GM21381 (cell line): ENCODE measurements around the gene HIGD1B.
"Not testable (repeated sequence)": the region's sequence is repeated elsewhere in the genome, so short reads cannot be mapped to it uniquely, and the experiment has no call there.

Experiments
- ATAC-seq: cut with Tn5 transposase; IDR thresholded peaks from one replicate; pipeline ENCODE4 v1.9.1; 2021; ENCODE audit warnings: mild to moderate bottlenecking, moderate library complexity; ENCODE audit not compliant: unreplicated experiment

Gene HIGD1B

DNA sequence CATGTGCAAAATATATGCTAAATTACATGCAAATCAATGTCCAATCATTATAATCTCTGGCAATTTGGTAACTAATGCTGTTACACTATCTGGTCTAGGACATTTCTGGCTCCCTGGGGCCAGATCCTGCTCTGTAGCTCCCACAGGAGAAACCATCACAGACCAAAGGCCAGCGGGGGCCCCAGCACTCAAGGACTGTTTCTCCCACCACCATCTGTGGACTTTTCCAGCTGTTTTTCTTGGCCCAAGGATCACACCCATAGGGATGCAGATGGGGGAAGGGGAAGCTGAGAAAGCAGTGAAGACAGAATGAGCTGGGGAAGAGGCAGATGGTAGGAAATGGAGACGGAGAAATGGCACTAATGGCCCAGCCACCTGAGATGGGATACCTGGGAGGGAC is at the start of gene HIGD1B:
Gene HIGD1B, plus strand, starts transcription at position 298 of the 400 bp plus-strand sequence. CDS start 270 bp downstream, outside the sequence.
- ATAC-seq = no peak

DNA sequence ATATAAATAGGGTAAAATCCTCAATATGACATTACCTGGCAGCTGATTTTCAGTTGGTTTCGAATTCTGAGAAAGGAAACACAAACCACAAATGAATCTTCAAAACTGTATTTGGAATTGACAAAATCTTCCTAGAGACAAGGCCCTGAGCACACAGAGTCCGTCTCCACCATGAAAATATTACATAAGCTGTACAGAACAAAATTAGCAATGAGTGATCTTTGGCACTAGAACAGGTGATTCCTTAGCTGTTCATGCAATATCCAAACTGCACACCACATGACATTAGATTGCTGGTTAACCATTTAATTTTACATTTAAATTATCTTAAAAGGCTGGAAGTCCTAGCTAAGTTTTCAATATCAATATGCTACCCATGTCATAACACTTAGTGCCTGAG is 49.3 kb upstream of the HIGD1B start:
- ATAC-seq = no peak

DNA sequence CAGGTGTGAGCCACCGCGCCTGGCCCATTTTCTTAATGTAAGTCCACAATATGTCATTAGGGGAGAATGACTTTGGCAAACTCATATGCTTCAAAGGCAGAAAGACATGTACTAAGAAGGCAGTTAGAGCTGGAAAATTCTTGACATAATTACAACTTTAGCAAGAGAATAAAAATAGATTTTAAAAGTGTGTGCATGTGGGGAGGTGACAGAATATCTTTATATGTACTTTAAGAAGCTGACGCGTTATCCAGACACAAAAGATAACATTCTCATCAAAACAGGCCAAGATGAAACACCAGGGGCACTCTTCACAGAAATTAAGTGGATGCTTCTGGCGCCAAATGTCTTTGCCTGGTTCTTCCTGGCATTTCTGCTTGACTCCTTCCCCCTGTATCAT is 45.8 kb upstream of the HIGD1B start:
- ATAC-seq = no peak

DNA sequence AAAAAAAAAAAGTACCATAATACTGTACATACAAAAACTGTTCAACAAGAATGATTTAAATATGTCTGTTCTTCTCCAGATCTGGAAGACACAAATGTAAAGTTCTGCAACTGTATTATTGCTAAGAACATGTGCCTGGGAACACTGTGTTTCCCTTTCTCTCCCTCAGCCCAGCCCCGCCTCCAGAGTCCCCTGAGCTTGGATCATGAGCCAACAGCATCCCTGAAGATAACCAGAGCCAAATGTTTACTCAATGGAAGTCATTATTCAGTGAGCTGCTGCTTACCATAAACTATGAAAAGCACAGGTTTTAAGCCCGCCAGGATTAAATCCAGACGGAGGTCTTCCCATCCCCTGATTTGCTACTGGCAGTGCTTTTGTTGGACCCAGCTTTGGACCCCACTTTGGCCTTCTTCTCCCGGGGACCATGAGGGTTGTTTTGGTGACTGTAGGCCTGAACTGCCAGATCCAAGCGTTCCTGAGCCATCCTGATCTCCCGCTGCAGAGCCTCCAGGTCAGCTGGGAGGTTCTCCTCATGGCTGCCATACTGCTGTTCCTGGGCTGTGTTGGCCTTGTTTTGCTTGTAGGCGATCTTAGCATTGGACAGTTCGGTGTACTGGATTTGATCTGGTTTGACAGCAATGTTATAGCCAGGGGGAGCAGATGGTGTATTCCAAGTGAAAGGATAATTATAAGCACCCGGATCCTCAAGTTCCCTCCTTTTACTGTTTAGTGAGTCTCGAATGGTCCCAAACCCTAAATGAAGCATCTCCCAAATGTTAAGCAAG is 43.2 kb upstream of the HIGD1B start:
- no peak for ATAC-seq

DNA sequence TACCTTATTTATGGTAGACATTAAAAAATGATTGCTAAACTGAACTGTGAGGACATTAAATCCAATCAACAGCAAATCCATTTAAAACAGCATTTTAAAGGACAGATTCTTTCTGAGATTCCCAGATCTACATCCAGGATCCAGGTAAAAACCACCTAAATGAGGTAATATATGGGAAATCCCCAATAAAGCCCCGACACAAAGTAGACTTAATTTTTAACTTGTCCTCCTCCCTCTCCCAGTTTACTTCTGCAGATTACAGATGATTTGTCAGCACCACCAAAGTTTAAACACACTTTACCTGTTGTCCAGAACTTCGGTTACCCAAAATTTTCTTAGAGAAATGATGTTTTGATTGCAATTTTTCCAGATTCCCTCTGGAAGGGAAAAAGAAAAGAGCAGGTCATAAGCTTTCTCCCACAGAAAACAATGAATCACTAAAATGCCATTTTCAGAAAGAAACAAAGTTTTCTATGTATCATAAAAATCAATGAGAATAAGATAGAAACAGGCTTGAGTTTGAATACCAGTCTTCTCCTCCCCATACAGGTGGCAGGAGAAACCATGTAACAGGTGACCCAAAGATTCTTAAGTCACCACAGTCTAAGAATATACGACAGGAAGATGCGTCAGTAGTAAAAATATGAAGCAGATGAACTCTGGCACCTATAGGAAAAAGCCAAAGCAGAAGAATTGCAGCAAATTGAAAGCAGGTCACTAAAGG is 40.4 kb upstream of the HIGD1B start:
- no peak for ATAC-seq

DNA sequence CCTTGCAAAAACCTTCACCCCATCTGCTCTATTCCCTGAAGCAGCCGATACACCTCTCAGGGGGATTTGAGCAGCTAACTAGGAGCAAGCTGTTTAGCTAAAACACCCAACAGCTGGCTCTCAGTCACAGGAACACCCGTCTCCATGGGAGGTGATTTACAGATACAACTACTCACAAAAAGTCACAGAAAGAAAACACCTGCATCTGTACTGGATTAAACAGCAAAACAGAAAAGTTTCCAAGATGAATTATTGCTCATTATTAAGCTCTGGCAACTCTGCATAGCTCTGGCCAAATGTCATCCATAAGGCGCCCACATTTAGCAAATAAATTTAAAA is 39.9 kb upstream of the HIGD1B start:
- no peak for ATAC-seq

DNA sequence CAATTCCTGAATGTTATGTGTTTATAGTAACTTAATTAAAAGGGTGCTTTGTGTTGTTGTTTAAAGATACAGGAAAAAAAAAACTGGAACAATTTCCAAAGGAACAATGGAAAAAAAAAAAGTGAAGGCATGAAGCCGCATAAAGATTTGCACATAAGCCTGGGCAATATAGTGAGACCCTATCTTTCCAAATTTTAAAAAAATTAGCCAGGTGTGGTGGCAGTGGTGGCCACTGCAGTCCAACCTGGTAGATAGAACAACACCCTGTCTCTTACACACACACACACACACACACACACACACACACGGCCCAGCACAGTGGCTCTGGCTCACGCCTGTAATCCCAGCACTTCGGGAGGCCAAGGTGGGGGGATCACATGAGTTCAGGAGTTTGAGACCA is 39.5 kb upstream of the HIGD1B start:
- no peak for ATAC-seq

DNA sequence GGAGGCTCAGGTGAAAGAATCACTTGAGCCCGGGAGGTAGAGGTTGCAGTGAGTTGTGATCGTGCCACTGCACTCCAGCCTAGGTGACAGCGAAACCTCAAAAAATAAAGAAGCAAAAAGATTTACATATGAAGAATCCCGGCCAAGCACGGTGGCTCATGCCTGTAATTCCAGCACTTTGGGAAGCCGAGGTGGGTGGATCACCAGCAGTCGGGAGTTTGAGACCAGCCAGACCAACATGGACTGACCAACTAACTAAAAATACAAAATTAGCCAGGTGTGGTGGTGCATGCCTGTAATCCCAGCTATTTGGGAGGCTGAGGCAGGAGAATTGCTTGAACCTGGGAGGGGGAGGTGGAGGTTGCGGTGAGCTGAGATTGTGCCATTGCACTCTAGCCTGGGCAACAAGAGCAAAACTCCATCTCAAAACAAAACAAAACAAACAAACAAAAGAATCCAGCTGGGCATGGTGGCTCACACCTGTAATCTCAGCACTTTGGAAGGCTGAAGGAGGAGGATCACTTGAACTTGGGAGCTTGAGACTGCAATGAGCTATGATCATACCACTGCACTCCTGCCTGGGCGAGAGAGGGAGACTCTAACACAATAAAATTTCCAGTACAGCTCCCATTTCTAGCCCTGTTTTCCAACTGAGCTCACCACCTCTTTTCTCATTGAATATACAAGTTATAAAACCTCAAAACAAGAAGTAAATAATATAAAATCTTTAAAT is 38.9 kb upstream of the HIGD1B start:
- not testable (repeated sequence) for ATAC-seq

DNA sequence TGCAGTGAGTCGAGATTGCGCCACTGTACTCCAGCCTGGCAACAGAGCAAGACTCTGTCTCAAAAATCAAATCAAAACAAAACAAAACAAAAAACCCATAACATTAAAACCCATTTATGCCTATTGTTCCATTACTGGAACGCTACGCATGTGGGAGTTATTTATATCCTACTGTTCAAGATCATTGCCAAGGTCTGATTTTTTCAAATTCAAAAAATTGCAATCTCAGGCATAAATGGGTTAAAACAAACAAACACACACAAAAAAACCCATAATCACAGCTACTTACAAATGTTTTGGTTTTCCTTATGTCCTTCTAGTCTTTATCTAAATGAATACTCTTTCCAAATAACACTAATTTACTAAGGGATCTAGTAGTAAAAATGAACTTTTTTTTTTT is 35.4 kb upstream of the HIGD1B start:
- no peak for ATAC-seq

DNA sequence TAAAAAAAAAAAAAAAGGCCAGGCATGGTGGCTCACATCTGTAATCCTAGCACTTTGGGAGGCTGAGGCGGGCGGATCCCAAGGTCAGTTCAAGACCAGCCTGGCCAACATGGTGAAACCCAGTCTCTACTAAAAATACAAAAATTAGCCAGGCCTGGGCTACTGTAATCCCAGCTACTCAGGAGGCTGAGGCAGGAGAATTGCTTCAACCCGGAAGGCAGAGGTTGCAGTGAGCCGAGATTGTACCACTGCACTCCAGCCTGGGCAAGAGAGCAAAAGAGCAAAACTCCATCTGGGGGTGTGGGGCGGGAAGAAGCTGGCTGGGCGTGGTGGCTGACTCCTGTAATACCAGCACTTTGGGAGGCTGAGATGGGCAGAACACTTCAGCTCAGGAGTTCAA is 29.2 kb upstream of the HIGD1B start:
- ATAC-seq = not testable (repeated sequence)

DNA sequence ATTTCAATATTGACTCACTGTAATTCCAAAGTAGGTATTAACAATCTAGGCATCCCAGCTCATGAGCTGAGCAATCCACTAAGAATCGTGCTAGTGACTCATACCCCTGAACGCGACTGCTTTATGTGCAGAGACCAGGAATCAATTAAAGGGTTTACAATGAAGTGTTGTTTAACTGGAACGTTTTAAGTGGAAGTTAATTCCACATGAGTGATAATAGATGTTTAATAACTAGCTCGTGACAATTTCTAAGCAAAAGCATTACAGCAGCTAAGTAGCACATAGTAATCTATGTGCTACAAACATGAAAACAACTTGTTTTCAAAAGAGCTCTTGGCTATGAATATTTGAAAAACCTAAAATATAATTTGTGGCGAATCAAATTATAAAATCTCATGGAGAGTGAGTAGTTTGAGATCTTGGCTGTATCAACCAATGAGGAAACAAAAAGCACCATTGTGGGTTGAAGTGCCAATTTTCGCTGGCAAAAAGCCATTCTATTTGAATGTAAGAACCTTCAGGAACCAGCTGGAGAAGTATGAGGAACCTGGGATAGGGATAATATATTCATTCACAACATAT is 27.0 kb upstream of the HIGD1B start:
- ATAC-seq = no peak

DNA sequence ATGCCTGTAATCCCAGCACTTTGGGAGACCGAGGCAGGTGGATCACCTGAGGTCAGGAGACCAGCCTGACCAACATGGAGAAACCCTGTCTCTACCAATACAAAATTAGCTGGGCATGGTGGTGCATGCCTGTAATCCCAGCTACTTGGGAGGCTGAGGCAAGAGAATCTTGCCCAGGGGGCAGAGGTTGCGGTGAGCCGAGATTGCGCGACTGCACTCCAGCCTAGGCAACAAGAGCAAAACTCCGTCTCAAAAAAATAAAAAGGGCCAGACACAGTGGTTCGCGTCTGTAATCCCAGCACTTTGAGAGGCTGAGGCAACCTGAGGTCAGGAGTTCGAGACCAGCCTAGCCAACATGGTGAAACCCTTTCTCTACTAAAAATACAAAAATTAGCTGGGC is 22.4 kb upstream of the HIGD1B start:
- not testable (repeated sequence) for ATAC-seq

DNA sequence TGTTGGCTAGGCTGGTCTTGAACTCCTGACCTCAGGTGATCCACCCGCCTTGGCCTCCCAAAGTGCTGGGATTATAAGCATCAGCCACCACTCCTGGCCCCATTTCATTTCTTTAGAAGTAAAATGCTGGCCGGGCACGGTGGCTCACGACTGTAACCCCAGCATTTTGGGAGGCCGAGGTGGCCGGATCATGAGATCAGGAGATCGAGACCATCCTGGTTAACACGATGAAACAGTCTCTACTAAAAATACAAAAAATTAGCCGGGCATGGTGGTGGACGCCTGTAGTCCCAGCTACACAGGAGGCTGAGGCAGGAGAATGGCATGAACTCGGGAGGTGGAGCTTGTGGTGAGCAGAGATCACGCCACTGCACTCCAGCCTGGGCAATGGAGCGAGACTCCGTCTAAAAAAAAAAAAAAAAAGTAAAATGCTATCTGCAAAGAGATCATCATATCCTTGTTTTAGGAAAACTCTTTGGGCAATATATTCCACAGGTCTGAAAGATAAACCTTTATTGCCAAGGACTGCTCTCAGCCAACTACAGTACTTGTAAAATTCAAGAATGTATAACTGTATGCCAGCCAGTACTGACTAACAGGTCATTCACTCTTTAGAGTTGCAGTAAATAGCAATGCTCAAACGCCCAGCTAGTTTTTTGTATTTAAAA is 21.4 kb upstream of the HIGD1B start:
- no peak for ATAC-seq

DNA sequence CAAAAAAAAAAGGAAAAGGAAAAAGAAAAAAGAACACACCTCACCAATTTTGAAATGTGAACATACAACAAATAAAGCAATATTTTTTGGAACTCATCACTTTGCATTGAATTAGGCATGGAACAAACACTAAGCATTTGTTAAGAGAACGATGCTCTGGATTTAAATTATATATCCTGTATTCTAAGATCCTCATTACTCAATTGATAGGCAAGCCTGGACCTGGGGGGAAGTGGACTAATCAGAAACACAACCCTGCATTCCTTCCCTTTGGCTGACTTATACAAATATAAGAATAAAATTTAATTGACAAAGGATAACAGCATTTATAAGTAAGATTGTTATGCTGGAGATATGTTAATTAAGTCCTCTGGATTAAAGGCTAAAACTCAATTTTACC is 19.8 kb upstream of the HIGD1B start:
- ATAC-seq = no peak

DNA sequence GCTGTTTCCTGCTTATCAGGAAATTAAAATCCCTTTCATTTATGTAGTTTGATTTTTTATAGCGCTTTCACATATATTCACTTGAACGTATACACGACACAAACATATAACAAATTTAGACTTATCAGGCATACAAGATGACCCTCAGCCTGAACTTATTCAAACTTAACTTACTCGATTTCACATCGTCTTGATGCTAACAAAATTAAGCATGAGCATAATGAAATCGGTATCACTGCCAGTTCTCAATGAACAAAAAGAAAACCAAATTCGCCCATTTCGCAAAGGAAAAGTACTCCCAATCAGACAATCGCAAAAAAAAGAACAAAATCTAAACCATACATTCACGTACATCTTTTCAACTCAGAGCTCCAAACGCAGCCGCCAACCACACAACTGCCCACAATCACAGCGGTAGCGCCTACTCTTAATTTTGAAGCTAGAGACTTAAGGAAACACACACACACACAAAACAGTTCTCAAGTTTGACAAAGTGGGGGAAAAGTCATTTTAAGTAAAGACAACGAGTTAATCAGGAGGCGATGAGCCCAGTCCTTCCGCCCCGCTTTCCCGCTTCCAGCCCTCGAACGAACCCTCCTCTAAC is 18.7 kb upstream of the HIGD1B start:
- no peak for ATAC-seq

DNA sequence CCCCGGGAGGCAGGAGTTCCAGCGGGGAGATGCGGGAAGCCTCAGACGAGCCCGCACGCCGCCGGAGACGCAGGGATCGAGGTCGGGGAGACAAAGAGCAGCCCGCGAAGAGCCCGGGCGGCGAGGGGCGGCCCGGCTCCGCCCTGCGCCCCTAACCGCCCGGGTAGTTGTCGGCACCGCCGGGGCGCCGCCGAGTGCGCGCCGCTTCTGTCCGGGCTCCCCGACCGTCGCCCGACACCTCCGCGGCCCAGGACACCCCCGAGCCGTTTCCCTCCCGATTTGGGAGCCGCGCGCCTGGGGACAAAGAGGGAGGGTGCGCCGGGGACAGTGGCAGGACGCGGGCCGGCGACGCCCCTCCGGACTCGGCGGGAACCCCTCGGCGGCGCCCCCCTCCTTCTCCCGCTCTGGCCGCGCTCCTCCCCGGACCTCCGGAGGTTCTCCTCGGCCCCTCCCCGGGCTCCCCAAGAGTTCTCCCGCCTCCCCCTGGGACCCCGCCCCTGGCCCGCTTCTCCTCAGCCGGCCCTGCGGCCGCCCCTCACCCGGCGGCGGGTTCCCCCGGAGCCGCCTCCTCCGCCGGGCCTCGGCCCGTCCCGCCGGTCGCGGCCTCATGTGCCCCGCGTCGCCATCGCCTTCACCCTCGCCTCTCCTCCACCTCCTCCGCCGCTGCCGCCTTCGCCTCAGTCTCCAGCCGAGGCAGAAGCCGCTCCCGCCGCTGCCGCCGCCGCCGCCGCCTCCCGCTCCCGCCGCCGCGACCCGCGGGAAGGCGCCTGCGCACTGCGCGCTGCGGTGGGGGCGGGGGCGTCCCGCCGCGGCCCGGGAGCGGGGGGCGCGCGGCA is 17.9 kb upstream of the HIGD1B start, which contains the start of gene GJC1:
Gene GJC1, minus strand, starts transcription at position 765 of the 836 bp plus-strand sequence. CDS start 24,470 bp downstream, outside the sequence.
- no peak for ATAC-seq

DNA sequence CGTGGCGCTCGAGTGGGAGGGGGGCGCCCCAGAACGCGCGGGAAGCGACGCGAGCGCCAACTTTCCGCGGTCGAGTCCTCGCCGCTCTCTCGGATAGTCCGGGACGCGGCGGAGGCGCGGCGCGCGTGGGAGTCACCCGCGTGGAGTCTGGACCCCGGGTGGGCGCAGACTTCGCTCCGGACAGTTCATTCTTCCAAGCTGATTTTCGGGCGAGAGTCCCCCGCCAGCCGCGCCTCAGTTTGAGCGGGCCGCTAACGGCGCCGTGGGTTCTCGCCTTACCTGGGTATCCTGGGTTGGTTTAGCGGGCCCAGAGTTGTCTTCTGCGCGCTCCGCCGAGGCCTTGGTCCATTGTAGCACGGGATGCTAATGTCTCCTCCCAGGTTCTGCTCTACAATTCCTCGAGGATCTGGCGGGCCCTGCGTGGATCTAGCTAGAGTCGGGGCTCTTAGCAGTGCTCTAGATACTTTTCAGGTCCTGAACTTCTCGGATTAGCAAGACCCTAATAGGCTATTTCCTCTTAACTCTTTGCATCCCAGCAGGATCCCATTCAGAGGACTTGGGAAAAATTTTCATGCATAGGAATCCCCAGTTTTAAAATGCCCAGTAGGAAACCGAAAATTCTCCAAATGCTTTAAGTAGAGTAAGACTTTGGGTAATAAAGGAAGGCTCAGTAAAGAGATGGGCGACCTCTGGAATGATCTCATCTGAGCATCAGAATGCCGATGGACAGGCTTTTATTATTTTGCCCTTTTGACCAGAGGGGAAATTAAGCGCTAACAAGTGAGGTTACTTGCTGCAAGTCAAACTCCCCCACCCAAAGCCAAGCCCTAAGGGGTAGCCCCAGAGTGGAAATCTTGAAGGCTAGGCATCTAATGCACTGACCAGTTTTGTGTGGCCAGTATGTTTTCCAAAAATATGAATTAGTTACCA is 17.1 kb upstream of the HIGD1B start:
- no peak for ATAC-seq

DNA sequence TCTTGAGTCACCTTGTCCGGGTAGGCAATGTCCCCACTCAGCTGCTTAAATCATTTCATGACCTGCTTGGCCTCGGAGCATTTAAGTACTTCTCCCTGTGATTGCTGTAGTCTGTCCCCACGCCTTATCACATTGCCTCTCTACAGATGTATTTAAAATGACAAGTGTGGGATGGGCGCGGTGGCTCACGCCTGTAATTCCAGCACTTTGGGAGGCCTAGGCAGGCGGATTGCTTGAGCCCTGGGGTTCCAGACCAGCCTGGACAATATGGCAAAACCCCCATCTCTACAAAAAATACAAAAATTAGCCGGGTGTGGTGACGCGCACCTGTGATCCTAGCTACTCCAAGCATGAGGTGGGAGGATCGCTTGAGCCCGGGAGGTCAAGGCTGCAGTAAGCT is 16.3 kb upstream of the HIGD1B start:
- ATAC-seq = no peak
